ENCODE results near the gene RSPH4A.

- no peak for TF ChIP-seq CTCF (conservative IDR thresholded peaks at IDR 0.05; ENCODE audit: low read depth, low read length)
- no peak for TF ChIP-seq CEBPB (IDR thresholded peaks at IDR 0.05; ENCODE audit: low read depth, low read length)
- TF ChIP-seq MAZ (IDR thresholded peaks at IDR 0.05; ENCODE audit: borderline replicate concordance, low read depth, low read length), result no peak
- no peak for TF ChIP-seq RFX5 (IDR thresholded peaks at IDR 0.05; ENCODE audit: low read depth, low read length)
- TF ChIP-seq POLR2A (IDR thresholded peaks at IDR 0.05; ENCODE audit: low read depth, low read length), result no peak
- no peak for TF ChIP-seq SMC3 (IDR thresholded peaks at IDR 0.05; ENCODE audit: low read depth, low read length)
- no peak for TF ChIP-seq ELK1 (IDR thresholded peaks at IDR 0.05; ENCODE audit: borderline replicate concordance, low read depth, low read length)
- TF ChIP-seq MAFK (IDR thresholded peaks at IDR 0.05; ENCODE audit: low read depth, low read length), result no peak
- no peak for TF ChIP-seq USF2 (IDR thresholded peaks at IDR 0.05; ENCODE audit: low read depth, low read length)
Measured at GRCh38 chr6:116568821-116569755, 47.2 kb upstream of the RSPH4A start.

All from IMR-90 (cell line).